ENCODE data around the gene CFAP57. TPM values are rescaled to one million over a fixed set of nuclear protein-coding genes. Genes with fewer than 3 reads are reported as not detected.

CFAP57 gene
- total and polyA plus RNA-seq, 2 of the 4 experiments (the other 2 are of a cell fraction) = 0.29 to 0.36 TPM

DNA sequence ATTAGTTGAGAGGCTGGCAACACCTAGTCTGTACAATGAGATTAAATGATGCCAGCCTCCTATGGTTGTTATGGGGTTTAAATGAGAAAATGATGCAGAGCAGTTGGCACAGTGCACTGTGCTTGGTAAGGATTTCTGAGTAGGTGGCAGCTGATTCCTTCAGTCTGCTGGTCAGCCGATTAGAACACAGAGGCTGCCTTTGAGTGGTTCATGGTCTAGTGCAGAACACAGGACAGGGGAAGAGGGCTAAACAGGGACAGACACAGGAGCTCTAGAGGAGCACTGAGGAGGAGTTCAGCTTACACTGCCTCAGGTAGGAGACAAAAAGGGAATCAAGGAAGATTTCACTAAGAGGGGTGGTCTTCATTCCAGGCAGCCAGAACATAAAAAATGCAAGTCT is 130.1 kb downstream of the CFAP57 start:
- no peak for ATAC-seq (ENCODE audit: low read depth)
- Histone ChIP-seq H3K14ac (replicated peaks; ENCODE audit: low read depth, low read length) (no peak overlapping the region), H3K18ac (ENCODE audit: low read depth, low read length) (no peak overlapping the region), H3K4ac (ENCODE audit: low read depth, low read length) (no peak overlapping the region), H3K36me3 (ENCODE audit: control insufficient read depth, insufficient read depth, low read length) (no peaks in the 10 kb centered on the region), H3K9me3 (ENCODE audit: control insufficient read depth, insufficient read depth, low read length) (no peaks in the 10 kb centered on the region), H3K9me1 (ENCODE audit: insufficient read depth, low read length) (no peaks in the 10 kb centered on the region), H3K27ac (ENCODE audit: insufficient read depth, low read length) (no peak overlapping the region), H3K9ac (ENCODE audit: low read depth, low read length) (no peak overlapping the region), H3K56ac (ENCODE audit: extremely low read depth, insufficient read depth, low read length) (no peak overlapping the region), H3K4me1 (ENCODE audit: control insufficient read depth, insufficient read depth, low read length) (peaks cover 4% of the 10 kb centered on the region; the same call in 1 of the 2 replicates), H3K79me1 (ENCODE audit: low read depth in 1 of 2, low read length in 2 of 2) (no peaks in the 10 kb centered on the region), H2BK15ac (ENCODE audit: low read depth, low read length) (no peak overlapping the region), H3K4me2 (ENCODE audit: low read depth, low read length) (no peak overlapping the region), H2AK5ac (ENCODE audit: low read depth, low read length) (no peak overlapping the region), H2AFZ (replicated peaks; ENCODE audit: low read length, poor library complexity) (no peak overlapping the region), H3K23ac (ENCODE audit: low read depth, low read length) (no peak overlapping the region), H2BK20ac (ENCODE audit: low read depth, low read length) (no peak overlapping the region), H4K91ac (ENCODE audit: insufficient read depth, low read depth, low read length) (no peak overlapping the region), H2AK9ac (replicated peaks; ENCODE audit: low read depth, low read length, poor library complexity) (no peak overlapping the region), H3K4me3 (ENCODE audit: insufficient read depth, low read depth, low read length) (no peak overlapping the region), H2BK5ac (ENCODE audit: low read depth, low read length, poor library complexity, severe bottlenecking) (no peak overlapping the region), H4K20me1 (ENCODE audit: insufficient read depth, low read length) (no peaks in the 10 kb centered on the region), H3K27me3 (ENCODE audit: control insufficient read depth, insufficient read depth, low read length) (peaks cover 6% of the 10 kb centered on the region; the same call in 1 of the 2 replicates), H4K8ac (ENCODE audit: low read depth in 2 of 2, low read length in 2 of 2) (no peak overlapping the region), H2BK120ac (ENCODE audit: low read depth, low read length) (no peak overlapping the region), H4K5ac (ENCODE audit: low read depth, low read length) (no peak overlapping the region)
- no CpG with 5 or more reads among the region's 1 CpG for WGBS, 2 experiments (ENCODE audit: extremely low coverage in 2 of 2, insufficient read length in 1 of 2)
- in situ Hi-C loops (cut with MboI; ENCODE audit: low sequenced_read_pairs) (no loop called here), intact Hi-C loops (cut with micrococcal nuclease) (no loop called here), dilution Hi-C loops (cut with HindIII; ENCODE audit: low sequenced_read_pairs, unreplicated experiment) (no loop called here)
- DNase-seq = no peak
- ChIA-PET CTCF (no interaction called here), POLR2A (ENCODE audit: unreplicated experiment) (no interaction called here)
- BruUV-seq (replicated peaks) = no TSS peak
- TF ChIP-seq FOS (IDR thresholded peaks at IDR 0.05; ENCODE audit: low read depth, low read length) = no peak
- TF ChIP-seq BHLHE40 (IDR thresholded peaks at IDR 0.05; ENCODE audit: low read depth, low read length) = no peak
- TF ChIP-seq RCOR1 (IDR thresholded peaks at IDR 0.05; ENCODE audit: insufficient replicate concordance, low read length) = no peak
- TF ChIP-seq, protein P1, sequence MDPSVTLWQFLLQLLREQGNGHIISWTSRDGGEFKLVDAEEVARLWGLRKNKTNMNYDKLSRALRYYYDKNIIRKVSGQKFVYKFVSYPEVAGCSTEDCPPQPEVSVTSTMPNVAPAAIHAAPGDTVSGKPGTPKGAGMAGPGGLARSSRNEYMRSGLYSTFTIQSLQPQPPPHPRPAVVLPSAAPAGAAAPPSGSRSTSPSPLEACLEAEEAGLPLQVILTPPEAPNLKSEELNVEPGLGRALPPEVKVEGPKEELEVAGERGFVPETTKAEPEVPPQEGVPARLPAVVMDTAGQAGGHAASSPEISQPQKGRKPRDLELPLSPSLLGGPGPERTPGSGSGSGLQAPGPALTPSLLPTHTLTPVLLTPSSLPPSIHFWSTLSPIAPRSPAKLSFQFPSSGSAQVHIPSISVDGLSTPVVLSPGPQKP (IDR thresholded peaks at IDR 0.05; ENCODE audit: borderline replicate concordance, low read depth, low read length) = no peak
- no peak for TF ChIP-seq RFX5 (IDR thresholded peaks at IDR 0.05; ENCODE audit: low read depth, low read length)
- no peak for TF ChIP-seq MAFK (IDR thresholded peaks at IDR 0.05; ENCODE audit: low read depth, low read length)
- TF ChIP-seq MAZ (IDR thresholded peaks at IDR 0.05; ENCODE audit: borderline replicate concordance, low read depth, low read length) = no peak
- no peak for TF ChIP-seq RAD21 (IDR thresholded peaks at IDR 0.05; ENCODE audit: low read length)
- no peak for TF ChIP-seq MXI1 (IDR thresholded peaks at IDR 0.05; ENCODE audit: borderline replicate concordance, low read depth, low read length)
- no peak for TF ChIP-seq NFE2L2 (IDR thresholded peaks at IDR 0.05; ENCODE audit: low read depth, low read length)
- TF ChIP-seq, protein P2, sequence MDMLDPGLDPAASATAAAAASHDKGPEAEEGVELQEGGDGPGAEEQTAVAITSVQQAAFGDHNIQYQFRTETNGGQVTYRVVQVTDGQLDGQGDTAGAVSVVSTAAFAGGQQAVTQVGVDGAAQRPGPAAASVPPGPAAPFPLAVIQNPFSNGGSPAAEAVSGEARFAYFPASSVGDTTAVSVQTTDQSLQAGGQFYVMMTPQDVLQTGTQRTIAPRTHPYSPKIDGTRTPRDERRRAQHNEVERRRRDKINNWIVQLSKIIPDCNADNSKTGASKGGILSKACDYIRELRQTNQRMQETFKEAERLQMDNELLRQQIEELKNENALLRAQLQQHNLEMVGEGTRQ (IDR thresholded peaks at IDR 0.05; ENCODE audit: low read depth, low read length) = no peak
- no peak for TF ChIP-seq SMC3 (IDR thresholded peaks at IDR 0.05; ENCODE audit: low read depth, low read length)
- TF ChIP-seq CEBPB (IDR thresholded peaks at IDR 0.05; ENCODE audit: low read depth, low read length) = no peak
- TF ChIP-seq, protein P3, sequence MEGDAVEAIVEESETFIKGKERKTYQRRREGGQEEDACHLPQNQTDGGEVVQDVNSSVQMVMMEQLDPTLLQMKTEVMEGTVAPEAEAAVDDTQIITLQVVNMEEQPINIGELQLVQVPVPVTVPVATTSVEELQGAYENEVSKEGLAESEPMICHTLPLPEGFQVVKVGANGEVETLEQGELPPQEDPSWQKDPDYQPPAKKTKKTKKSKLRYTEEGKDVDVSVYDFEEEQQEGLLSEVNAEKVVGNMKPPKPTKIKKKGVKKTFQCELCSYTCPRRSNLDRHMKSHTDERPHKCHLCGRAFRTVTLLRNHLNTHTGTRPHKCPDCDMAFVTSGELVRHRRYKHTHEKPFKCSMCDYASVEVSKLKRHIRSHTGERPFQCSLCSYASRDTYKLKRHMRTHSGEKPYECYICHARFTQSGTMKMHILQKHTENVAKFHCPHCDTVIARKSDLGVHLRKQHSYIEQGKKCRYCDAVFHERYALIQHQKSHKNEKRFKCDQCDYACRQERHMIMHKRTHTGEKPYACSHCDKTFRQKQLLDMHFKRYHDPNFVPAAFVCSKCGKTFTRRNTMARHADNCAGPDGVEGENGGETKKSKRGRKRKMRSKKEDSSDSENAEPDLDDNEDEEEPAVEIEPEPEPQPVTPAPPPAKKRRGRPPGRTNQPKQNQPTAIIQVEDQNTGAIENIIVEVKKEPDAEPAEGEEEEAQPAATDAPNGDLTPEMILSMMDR (conservative IDR thresholded peaks at IDR 0.05; ENCODE audit: low read depth, low read length) = no peak
- no peak for TF ChIP-seq CHD1 (IDR thresholded peaks at IDR 0.05; ENCODE audit: low read depth, low read length)
- TF ChIP-seq POLR2A (IDR thresholded peaks at IDR 0.05; ENCODE audit: low read depth, low read length) = no peak

All from IMR-90 (cell line).